GM23338 (cell line): ENCODE data around the gene MRPS16. TPM values are rescaled to one million over a fixed set of nuclear protein-coding genes. Genes with fewer than 3 reads are reported as not detected.

Experiments used
- CREB1 ChIP-seq: fragments of 250-450 bp; sonication (Bioruptor Pico); IDR thresholded peaks from 2 replicates; pipeline ENCODE4 v1.5.0; 2020; ENCODE audit warnings: low read depth, mild to moderate bottlenecking, moderate library complexity
- JUNB ChIP-seq: IDR thresholded peaks from one replicate; pipeline ENCODE4 v1.6.1; 2016; ENCODE audit warnings: antibody characterized with exemption; ENCODE audit not compliant: unreplicated experiment
- STAT1 ChIP-seq: IDR thresholded peaks from one replicate; pipeline ENCODE4 v1.6.1; 2016; ENCODE audit warnings: antibody characterized with exemption; ENCODE audit not compliant: unreplicated experiment
- ZNF331 ChIP-seq: fragments of 250-450 bp; sonication (Bioruptor Pico); IDR thresholded peaks from 2 replicates; pipeline ENCODE4 v1.5.0; 2020; ENCODE audit warnings: low read depth, mild to moderate bottlenecking, moderate library complexity
- polyA plus RNA-seq: library from polyadenylated mRNA; unstranded; fragments of >200 nt; fragmentation: Nextera tagmentation; extraction: Ambion mirVana; gene quantifications from 2 replicates; pipeline ENCODE4 v1.2.1, GENCODE V29; 2016
- total RNA-seq: library from RNA; depleted of rRNA; stranded (reverse); fragments of >200 nt; shearing (Covaris generic); gene quantifications from 2 replicates; pipeline ENCODE4 v1.2.3, GENCODE V29; 2014
- TF ChIP-seq, protein P1 (sequence below): fragments of 250-450 bp; sonication (Bioruptor Pico); IDR thresholded peaks from 2 replicates; pipeline ENCODE4 v1.5.0; 2020; ENCODE audit warnings: mild to moderate bottlenecking, moderate library complexity
- TF ChIP-seq, protein P2 (sequence below): IDR thresholded peaks from one replicate; pipeline ENCODE4 v1.6.1; 2018; ENCODE audit warnings: antibody characterized with exemption; ENCODE audit not compliant: unreplicated experiment

MRPS16 gene
- total and polyA plus RNA-seq, 2 experiments from 2014 or later: 83.2 to 173 TPM

DNA sequence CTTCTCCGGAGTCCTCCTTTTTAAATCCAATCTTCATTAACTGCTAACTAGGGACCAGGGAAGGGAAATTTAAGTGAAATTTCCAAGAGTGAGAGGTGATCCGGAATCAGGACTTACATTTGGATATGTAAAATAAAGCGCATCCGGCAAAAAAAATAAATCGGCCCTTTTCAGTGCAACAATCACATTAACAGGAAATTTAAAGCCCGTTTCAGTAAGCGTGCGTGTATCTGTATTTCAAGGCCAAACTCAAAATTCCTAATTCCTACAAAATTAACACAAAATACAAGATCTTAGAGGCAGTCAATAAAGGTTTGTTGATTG, 6.2 kb downstream of the MRPS16 start (continued):
- TF ChIP-seq, protein P1, sequence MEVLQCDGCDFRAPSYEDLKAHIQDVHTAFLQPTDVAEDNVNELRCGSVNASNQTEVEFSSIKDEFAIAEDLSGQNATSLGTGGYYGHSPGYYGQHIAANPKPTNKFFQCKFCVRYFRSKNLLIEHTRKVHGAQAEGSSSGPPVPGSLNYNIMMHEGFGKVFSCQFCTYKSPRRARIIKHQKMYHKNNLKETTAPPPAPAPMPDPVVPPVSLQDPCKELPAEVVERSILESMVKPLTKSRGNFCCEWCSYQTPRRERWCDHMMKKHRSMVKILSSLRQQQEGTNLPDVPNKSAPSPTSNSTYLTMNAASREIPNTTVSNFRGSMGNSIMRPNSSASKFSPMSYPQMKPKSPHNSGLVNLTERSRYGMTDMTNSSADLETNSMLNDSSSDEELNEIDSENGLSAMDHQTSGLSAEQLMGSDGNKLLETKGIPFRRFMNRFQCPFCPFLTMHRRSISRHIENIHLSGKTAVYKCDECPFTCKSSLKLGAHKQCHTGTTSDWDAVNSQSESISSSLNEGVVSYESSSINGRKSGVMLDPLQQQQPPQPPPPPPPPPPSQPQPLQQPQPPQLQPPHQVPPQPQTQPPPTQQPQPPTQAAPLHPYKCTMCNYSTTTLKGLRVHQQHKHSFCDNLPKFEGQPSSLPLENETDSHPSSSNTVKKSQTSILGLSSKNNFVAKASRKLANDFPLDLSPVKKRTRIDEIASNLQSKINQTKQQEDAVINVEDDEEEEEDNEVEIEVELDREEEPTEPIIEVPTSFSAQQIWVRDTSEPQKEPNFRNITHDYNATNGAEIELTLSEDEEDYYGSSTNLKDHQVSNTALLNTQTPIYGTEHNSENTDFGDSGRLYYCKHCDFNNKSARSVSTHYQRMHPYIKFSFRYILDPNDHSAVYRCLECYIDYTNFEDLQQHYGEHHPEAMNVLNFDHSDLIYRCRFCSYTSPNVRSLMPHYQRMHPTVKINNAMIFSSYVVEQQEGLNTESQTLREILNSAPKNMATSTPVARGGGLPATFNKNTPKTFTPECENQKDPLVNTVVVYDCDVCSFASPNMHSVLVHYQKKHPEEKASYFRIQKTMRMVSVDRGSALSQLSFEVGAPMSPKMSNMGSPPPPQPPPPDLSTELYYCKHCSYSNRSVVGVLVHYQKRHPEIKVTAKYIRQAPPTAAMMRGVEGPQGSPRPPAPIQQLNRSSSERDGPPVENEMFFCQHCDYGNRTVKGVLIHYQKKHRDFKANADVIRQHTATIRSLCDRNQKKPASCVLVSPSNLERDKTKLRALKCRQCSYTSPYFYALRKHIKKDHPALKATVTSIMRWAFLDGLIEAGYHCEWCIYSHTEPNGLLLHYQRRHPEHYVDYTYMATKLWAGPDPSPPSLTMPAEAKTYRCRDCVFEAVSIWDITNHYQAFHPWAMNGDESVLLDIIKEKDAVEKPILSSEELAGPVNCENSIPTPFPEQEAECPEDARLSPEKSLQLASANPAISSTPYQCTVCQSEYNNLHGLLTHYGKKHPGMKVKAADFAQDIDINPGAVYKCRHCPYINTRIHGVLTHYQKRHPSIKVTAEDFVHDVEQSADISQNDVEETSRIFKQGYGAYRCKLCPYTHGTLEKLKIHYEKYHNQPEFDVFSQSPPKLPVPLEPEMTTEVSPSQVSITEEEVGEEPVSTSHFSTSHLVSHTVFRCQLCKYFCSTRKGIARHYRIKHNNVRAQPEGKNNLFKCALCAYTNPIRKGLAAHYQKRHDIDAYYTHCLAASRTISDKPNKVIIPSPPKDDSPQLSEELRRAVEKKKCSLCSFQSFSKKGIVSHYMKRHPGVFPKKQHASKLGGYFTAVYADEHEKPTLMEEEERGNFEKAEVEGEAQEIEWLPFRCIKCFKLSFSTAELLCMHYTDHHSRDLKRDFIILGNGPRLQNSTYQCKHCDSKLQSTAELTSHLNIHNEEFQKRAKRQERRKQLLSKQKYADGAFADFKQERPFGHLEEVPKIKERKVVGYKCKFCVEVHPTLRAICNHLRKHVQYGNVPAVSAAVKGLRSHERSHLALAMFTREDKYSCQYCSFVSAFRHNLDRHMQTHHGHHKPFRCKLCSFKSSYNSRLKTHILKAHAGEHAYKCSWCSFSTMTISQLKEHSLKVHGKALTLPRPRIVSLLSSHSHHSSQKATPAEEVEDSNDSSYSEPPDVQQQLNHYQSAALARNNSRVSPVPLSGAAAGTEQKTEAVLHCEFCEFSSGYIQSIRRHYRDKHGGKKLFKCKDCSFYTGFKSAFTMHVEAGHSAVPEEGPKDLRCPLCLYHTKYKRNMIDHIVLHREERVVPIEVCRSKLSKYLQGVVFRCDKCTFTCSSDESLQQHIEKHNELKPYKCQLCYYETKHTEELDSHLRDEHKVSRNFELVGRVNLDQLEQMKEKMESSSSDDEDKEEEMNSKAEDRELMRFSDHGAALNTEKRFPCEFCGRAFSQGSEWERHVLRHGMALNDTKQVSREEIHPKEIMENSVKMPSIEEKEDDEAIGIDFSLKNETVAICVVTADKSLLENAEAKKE (CRISPR knock-in tag): no peak
- TF ChIP-seq CREB1: no peak
- TF ChIP-seq ZNF331 (CRISPR knock-in tag): no peak
- no peak for TF ChIP-seq STAT1
- TF ChIP-seq, protein P2, sequence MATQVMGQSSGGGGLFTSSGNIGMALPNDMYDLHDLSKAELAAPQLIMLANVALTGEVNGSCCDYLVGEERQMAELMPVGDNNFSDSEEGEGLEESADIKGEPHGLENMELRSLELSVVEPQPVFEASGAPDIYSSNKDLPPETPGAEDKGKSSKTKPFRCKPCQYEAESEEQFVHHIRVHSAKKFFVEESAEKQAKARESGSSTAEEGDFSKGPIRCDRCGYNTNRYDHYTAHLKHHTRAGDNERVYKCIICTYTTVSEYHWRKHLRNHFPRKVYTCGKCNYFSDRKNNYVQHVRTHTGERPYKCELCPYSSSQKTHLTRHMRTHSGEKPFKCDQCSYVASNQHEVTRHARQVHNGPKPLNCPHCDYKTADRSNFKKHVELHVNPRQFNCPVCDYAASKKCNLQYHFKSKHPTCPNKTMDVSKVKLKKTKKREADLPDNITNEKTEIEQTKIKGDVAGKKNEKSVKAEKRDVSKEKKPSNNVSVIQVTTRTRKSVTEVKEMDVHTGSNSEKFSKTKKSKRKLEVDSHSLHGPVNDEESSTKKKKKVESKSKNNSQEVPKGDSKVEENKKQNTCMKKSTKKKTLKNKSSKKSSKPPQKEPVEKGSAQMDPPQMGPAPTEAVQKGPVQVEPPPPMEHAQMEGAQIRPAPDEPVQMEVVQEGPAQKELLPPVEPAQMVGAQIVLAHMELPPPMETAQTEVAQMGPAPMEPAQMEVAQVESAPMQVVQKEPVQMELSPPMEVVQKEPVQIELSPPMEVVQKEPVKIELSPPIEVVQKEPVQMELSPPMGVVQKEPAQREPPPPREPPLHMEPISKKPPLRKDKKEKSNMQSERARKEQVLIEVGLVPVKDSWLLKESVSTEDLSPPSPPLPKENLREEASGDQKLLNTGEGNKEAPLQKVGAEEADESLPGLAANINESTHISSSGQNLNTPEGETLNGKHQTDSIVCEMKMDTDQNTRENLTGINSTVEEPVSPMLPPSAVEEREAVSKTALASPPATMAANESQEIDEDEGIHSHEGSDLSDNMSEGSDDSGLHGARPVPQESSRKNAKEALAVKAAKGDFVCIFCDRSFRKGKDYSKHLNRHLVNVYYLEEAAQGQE: no peak
- TF ChIP-seq JUNB: no peak
